ENCODE measurements around the gene FYB1. TPM values are rescaled to one million over a fixed set of nuclear protein-coding genes. Genes with fewer than 3 reads are reported as not detected.

FYB1 gene
- total RNA-seq, 1 experiment from 2014 or later: 0.52 TPM

DNA sequence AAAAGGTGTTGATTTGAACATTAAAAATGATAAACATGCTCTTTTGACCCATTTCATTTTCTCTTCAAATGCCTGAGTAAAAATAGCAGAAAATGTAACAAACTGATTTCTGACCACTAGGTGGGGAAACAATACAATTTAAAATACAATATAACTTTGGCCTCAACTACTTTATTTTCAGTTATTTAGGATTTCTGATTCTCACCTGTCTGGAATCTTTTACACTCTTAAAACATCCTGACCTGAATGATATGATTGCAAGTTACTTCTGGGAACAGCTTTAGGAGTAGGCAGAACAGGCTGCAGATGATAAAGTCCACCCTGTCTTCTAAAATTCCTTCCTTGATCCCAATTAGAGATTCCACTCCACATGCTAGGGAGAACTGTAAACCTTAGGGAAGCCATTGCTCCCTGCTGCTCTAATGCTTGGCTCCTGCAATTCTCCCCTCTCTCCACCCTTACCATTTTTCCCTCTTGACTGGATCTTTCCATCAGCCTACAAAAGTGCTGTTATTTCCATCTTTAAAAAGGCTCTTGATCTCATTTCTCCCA lies 70.3 kb downstream of the FYB1 start:
- no peak overlapping the region for H3K27ac Mint-ChIP-seq
- CTCF ChIA-PET: interaction anchor here (1.0 kb wide), 1 partner anchor 276 kb away, joined by 3 read pairs; the partner anchor contains the start of gene DAB2

More for the DNA sequence above, 70.3 kb downstream of the FYB1 start:
- Mint-ChIP-seq H3K27me3 (ENCODE audit: low read depth) (no peaks in the 10 kb centered on the region), H3K9me3 (0 out of 2 replicates have a peak, but pooled peaks cover 6% of the 10 kb centered on the region), H3K4me3 (no peak overlapping the region), H3K4me1 (peaks cover 16% of the 10 kb centered on the region), H3K36me3 (no peaks in the 10 kb centered on the region)
- peak; percentile 56 for ATAC-seq
- no peak for DNase-seq (ENCODE audit: low spot score)
- TF ChIP-seq TEAD1 (CRISPR knock-in tag; IDR thresholded peaks at IDR 0.05) (no peak), CREM (CRISPR knock-in tag; IDR thresholded peaks at IDR 0.05) (no peak), CTCF (IDR thresholded peaks at IDR 0.05) (no peak), E2F5 (CRISPR knock-in tag; IDR thresholded peaks at IDR 0.05) (no peak), RELA (CRISPR knock-in tag; IDR thresholded peaks at IDR 0.05; ENCODE audit: borderline replicate concordance) (no peak), ZNF232 (CRISPR knock-in tag; IDR thresholded peaks at IDR 0.05) (no peak), NFYB (CRISPR knock-in tag; conservative IDR thresholded peaks at IDR 0.05; ENCODE audit: low read depth) (no peak), STAT6 (CRISPR knock-in tag; conservative IDR thresholded peaks at IDR 0.05; ENCODE audit: low read depth) (no peak), IRF2 (CRISPR knock-in tag; IDR thresholded peaks at IDR 0.05; ENCODE audit: borderline replicate concordance, low read depth) (no peak), IRF1 (CRISPR knock-in tag; IDR thresholded peaks at IDR 0.05) (no peak), ZNF396 (CRISPR knock-in tag; IDR thresholded peaks at IDR 0.05; ENCODE audit: borderline replicate concordance) (no peak), ZNF219 (CRISPR knock-in tag; IDR thresholded peaks at IDR 0.05; ENCODE audit: borderline replicate concordance) (no peak)
- TF ChIP-seq, protein P1, sequence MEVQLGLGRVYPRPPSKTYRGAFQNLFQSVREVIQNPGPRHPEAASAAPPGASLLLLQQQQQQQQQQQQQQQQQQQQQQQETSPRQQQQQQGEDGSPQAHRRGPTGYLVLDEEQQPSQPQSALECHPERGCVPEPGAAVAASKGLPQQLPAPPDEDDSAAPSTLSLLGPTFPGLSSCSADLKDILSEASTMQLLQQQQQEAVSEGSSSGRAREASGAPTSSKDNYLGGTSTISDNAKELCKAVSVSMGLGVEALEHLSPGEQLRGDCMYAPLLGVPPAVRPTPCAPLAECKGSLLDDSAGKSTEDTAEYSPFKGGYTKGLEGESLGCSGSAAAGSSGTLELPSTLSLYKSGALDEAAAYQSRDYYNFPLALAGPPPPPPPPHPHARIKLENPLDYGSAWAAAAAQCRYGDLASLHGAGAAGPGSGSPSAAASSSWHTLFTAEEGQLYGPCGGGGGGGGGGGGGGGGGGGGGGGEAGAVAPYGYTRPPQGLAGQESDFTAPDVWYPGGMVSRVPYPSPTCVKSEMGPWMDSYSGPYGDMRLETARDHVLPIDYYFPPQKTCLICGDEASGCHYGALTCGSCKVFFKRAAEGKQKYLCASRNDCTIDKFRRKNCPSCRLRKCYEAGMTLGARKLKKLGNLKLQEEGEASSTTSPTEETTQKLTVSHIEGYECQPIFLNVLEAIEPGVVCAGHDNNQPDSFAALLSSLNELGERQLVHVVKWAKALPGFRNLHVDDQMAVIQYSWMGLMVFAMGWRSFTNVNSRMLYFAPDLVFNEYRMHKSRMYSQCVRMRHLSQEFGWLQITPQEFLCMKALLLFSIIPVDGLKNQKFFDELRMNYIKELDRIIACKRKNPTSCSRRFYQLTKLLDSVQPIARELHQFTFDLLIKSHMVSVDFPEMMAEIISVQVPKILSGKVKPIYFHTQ (CRISPR knock-in tag; IDR thresholded peaks at IDR 0.05): no peak
- TF ChIP-seq, protein P2, sequence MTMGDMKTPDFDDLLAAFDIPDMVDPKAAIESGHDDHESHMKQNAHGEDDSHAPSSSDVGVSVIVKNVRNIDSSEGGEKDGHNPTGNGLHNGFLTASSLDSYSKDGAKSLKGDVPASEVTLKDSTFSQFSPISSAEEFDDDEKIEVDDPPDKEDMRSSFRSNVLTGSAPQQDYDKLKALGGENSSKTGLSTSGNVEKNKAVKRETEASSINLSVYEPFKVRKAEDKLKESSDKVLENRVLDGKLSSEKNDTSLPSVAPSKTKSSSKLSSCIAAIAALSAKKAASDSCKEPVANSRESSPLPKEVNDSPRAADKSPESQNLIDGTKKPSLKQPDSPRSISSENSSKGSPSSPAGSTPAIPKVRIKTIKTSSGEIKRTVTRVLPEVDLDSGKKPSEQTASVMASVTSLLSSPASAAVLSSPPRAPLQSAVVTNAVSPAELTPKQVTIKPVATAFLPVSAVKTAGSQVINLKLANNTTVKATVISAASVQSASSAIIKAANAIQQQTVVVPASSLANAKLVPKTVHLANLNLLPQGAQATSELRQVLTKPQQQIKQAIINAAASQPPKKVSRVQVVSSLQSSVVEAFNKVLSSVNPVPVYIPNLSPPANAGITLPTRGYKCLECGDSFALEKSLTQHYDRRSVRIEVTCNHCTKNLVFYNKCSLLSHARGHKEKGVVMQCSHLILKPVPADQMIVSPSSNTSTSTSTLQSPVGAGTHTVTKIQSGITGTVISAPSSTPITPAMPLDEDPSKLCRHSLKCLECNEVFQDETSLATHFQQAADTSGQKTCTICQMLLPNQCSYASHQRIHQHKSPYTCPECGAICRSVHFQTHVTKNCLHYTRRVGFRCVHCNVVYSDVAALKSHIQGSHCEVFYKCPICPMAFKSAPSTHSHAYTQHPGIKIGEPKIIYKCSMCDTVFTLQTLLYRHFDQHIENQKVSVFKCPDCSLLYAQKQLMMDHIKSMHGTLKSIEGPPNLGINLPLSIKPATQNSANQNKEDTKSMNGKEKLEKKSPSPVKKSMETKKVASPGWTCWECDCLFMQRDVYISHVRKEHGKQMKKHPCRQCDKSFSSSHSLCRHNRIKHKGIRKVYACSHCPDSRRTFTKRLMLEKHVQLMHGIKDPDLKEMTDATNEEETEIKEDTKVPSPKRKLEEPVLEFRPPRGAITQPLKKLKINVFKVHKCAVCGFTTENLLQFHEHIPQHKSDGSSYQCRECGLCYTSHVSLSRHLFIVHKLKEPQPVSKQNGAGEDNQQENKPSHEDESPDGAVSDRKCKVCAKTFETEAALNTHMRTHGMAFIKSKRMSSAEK (CRISPR knock-in tag; IDR thresholded peaks at IDR 0.05; ENCODE audit: borderline replicate concordance): no peak
- POLR2A ChIA-PET: no interaction called here

Measured in WTC11 (cell line).